ENCODE data around the gene ZFHX3. TPM values are rescaled to one million over a fixed set of nuclear protein-coding genes. Genes with fewer than 3 reads are reported as not detected.

Gene ZFHX3
- total and polyA plus RNA-seq, 2 experiments from 2014 or later = 6.7 to 12.2 TPM

DNA sequence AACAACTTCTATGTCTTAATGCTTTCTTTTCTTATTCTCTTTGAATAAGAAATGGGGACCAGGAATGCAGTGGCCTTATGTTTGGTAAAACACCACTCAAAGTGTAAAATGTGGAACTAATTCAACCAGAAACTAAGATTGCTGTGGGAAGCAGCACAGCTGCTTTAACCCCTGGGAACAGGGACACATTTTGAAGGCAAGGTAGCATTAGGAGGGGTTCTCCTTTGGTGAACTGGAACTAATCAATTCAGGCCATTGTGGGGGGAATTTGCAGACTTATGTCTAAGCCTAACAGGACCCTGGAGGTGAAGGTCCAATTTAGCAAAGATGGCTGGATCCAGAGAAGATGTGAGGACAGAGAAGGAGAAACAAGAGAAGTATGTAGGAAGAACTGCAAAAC lies 256.1 kb downstream of the ZFHX3 start:
- Histone ChIP-seq H3K9me3 (ENCODE audit: low read depth) (no peaks in the 10 kb centered on the region), H3K27me3 (no peaks in the 10 kb centered on the region), H3K27ac (no peak overlapping the region), H3K36me3 (no peaks in the 10 kb centered on the region), H3K4me3 (no peak overlapping the region), H3K4me1 (ENCODE audit: low read depth) (peaks cover 15% of the 10 kb centered on the region)
- TF ChIP-seq, protein P1, sequence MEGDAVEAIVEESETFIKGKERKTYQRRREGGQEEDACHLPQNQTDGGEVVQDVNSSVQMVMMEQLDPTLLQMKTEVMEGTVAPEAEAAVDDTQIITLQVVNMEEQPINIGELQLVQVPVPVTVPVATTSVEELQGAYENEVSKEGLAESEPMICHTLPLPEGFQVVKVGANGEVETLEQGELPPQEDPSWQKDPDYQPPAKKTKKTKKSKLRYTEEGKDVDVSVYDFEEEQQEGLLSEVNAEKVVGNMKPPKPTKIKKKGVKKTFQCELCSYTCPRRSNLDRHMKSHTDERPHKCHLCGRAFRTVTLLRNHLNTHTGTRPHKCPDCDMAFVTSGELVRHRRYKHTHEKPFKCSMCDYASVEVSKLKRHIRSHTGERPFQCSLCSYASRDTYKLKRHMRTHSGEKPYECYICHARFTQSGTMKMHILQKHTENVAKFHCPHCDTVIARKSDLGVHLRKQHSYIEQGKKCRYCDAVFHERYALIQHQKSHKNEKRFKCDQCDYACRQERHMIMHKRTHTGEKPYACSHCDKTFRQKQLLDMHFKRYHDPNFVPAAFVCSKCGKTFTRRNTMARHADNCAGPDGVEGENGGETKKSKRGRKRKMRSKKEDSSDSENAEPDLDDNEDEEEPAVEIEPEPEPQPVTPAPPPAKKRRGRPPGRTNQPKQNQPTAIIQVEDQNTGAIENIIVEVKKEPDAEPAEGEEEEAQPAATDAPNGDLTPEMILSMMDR (IDR thresholded peaks at IDR 0.05; ENCODE audit: low read depth, low read length) = no peak
- DNase-seq (ENCODE audit: low read depth in 1 of 2, low spot score in 1 of 2) = no peak

DNA sequence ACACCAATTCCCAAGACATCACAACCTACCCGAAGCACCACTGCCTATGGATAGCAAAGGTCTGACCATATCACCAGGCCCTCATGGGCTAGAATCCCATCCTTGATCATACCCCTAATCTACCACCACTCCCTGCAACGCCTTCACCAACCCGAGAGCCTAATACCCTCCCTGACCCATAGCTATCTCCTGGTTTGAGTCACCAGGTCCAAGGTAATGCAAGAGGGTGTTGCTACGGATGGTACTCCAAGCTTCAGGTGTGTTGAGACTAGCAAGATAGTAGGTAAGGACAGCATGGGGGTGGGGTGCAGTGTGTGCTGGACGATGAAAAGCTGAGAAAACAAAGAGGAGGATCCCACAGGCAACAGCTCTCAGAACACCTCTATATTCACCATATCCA lies 258.0 kb downstream of the ZFHX3 start:
- Histone ChIP-seq H3K27me3 (no peaks in the 10 kb centered on the region), H3K27ac (no peak overlapping the region), H3K4me3 (no peak overlapping the region), H3K36me3 (no peaks in the 10 kb centered on the region), H3K9me3 (ENCODE audit: low read depth) (no peaks in the 10 kb centered on the region), H3K4me1 (ENCODE audit: low read depth) (peaks cover 20% of the 10 kb centered on the region)
- TF ChIP-seq, protein P1 (IDR thresholded peaks at IDR 0.05; ENCODE audit: low read depth, low read length) = no peak
- no peak for DNase-seq (ENCODE audit: low read depth in 1 of 2, low spot score in 1 of 2)

DNA sequence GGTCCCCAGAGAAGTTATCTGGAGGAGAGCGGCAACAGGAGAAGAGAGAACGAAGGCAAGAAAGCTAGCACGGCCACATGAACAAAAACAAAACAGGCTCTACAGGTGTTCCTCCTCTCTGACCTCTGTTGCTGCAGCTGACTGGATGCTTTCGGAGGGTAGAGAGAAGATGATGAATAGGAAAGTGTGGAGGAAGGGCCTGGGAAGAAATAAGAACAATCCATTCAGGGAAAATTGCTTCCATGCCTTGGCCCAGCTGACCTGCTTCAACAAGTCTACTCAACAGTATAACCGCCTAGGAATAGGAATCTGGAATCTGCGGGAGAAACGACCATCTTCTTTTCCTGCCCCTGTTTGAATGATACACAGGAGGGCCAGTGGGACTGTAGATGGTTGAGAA lies 258.5 kb downstream of the ZFHX3 start:
- Histone ChIP-seq H3K4me1 (ENCODE audit: low read depth) (peaks cover 20% of the 10 kb centered on the region), H3K27me3 (no peaks in the 10 kb centered on the region), H3K27ac (no peak overlapping the region), H3K9me3 (ENCODE audit: low read depth) (no peaks in the 10 kb centered on the region), H3K4me3 (no peak overlapping the region), H3K36me3 (no peaks in the 10 kb centered on the region)
- no peak for DNase-seq (ENCODE audit: low read depth in 1 of 2, low spot score in 1 of 2)
- TF ChIP-seq, protein P1 (IDR thresholded peaks at IDR 0.05; ENCODE audit: low read depth, low read length) = no peak

DNA sequence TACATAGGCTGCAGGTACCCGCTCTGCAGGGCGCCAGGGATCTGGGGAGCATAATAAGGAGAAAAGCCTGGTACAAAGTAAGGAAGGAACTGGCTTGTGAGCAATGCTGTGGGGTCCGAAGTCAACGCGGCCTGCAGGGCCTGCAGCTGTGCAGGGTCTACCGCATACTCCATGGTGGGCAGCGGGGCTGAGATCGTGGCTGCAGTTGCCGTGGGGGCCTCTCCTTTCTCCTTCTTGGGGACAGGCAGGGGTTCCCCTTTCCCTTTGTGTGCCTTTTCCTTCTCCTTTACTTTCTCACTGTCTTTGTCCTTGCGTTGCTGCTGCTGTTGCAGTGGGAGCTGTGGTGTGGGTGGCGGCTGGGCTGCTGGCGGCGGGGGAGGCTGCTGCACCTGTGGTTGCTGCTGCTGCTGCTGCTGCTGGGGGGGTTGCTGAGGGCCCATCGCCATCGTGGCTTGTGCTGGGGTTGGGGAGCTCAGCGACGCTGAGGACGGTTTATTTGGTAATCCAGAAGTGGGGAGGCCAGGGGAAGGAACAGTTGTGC lies 259.6 kb downstream of the ZFHX3 start:
- DNase-seq (ENCODE audit: low read depth in 1 of 2, low spot score in 1 of 2) = no peak
- TF ChIP-seq, protein P1 (IDR thresholded peaks at IDR 0.05; ENCODE audit: low read depth, low read length) = no peak
- H3K4me1 ChIP-seq (ENCODE audit: low read depth) = peaks cover 20% of the 10 kb centered on the region
- H3K27me3 ChIP-seq = no peaks in the 10 kb centered on the region
- H3K9me3 ChIP-seq (ENCODE audit: low read depth) = no peaks in the 10 kb centered on the region
- H3K4me3 ChIP-seq = no peak overlapping the region
- H3K36me3 ChIP-seq = no peaks in the 10 kb centered on the region
- no peak overlapping the region for H3K27ac ChIP-seq

DNA sequence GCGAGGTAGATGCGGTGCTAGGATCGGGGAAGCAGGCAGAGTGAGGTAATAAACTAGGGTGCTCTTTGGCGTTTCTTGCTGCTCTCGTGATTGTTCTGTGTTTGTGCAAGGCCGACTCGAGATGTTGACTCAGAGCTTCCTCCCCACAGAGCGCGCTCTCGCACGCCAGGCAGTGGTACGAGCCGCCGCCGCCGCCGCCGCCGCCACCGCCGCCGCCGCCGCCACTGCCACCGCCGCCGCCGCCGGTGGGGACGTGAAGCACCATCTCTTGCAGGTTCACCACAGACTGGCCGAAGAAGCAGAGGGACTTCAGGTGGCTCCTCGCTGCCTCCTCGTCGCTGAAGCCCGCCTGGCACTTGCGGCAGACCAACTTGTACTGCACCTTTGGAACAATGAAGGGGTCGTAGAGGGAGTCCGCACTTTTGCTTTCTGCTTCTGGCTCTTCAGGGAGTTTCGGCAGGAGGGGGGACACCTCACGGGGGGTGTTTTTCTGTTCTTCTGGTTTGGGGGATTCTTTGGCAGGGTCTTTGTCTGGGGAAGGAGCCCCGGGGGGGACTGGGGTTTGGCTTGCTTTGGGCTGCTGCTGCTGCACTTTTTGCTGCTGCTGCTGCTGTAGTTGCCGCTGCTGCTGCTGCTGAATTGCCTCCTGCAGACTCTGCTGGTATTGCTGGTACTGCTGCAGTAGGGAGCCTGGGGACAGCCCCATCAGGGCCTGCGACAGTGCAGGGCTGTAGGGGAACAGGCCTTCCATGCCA lies 260.2 kb downstream of the ZFHX3 start:
- TF ChIP-seq, protein P1 (IDR thresholded peaks at IDR 0.05; ENCODE audit: low read depth, low read length) = no peak
- peak; percentile 69 to 89 for DNase-seq (ENCODE audit: low read depth in 1 of 2, low spot score in 1 of 2)
- Histone ChIP-seq H3K27me3 (no peaks in the 10 kb centered on the region), H3K27ac (no peak overlapping the region), H3K4me3 (peak overlapping the region; percentile 27), H3K36me3 (no peaks in the 10 kb centered on the region), H3K9me3 (ENCODE audit: low read depth) (no peaks in the 10 kb centered on the region), H3K4me1 (ENCODE audit: low read depth) (peaks cover 20% of the 10 kb centered on the region)

All from cardiac muscle cell (in vitro differentiated cells and primary cell).